Transverse colon (tissue), 3 donors: ENCODE data around the gene OGG1.

Source experiments
- POLR2A ChIP-seq: fragments of 450-650 bp; IDR thresholded peaks from one replicate; pipeline ENCODE4 v1.6.1; 2016; ENCODE audit warnings: antibody characterized with exemption, mild to moderate bottlenecking, moderate library complexity
- TF ChIP-seq, protein P1 (sequence below), 5 experiments: fragments of 200-600 bp in 3 of 5; fragments of 450-650 bp in 2 of 5; sonication (generic) in 3 of 5; IDR thresholded peaks; 1 replicate in 2 of 5; 2 replicates in 3 of 5; pipeline ENCODE4 v1.5.1; 2016 to 2017; ENCODE audit warnings: antibody characterized with exemption in 5 of 5, inconsistent platforms in 3 of 5, mild to moderate bottlenecking in 2 of 5, moderate library complexity in 1 of 5

DNA sequence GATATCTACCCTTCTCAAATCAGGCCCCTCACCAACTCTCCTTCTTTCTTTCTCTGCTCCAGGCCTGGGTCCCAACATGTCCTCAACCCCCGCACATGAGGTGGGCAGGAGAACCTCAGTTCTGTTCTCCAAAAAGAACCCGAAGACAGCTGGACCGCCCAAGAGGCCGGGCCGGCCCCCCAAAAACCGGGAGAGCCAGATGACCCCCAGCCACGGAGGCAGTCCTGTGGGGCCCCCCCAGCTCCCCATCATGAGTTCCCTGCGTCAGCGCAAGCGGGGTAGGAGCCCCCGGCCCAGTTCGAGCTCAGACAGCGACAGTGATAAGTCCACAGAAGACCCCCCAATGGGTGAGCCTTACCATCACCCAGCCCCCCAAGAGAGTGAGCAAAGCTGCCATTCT, 5.6 kb upstream of the OGG1 start:
- TF ChIP-seq, protein P1, sequence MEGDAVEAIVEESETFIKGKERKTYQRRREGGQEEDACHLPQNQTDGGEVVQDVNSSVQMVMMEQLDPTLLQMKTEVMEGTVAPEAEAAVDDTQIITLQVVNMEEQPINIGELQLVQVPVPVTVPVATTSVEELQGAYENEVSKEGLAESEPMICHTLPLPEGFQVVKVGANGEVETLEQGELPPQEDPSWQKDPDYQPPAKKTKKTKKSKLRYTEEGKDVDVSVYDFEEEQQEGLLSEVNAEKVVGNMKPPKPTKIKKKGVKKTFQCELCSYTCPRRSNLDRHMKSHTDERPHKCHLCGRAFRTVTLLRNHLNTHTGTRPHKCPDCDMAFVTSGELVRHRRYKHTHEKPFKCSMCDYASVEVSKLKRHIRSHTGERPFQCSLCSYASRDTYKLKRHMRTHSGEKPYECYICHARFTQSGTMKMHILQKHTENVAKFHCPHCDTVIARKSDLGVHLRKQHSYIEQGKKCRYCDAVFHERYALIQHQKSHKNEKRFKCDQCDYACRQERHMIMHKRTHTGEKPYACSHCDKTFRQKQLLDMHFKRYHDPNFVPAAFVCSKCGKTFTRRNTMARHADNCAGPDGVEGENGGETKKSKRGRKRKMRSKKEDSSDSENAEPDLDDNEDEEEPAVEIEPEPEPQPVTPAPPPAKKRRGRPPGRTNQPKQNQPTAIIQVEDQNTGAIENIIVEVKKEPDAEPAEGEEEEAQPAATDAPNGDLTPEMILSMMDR (IDR thresholded peaks at IDR 0.05), result no peak
- no peak for TF ChIP-seq POLR2A
